CD1c-positive myeloid dendritic cell (primary cell): ENCODE measurements around the gene SPINT3.

ENCODE experiments used
- DNase-seq: peaks from one replicate; pipeline ENCODE4 v3.0.0-alpha.2; 2016; ENCODE audit errors: extremely low spot score

The SPINT3 gene, protein sequence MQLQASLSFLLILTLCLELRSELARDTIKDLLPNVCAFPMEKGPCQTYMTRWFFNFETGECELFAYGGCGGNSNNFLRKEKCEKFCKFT

GRCh38 chr20:45515147-45515913, at the start of gene SPINT3:
SPINT3 (minus strand) TSS chr20:45515622; CDS start chr20:45515608, 14 bp downstream.
- no peak for DNase-seq

DNA sequence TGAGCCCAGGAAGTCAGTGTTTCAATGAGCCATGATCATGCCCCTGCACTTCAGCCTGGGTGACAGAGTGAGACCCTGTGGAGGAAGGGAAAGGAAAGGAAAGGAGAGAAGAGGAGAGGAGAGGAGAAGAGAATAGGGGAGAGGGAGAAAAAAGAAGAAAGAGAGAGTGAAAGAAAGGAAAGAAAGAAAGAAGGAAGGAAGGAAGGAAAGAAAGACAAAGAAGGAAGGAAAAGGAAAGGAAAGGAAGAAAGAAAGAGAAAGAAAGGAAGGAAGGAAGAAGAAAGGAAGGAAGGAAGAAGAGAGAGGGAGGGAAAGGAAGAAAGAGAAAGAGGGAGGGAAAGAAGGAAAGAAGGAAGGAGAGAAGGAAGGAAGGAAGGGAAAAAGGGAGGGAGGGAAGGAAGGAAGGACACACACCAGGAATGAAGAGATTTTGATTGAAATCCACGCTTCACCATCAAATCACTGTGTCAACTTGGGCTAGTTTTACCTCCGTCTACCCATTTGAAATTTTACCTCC, 49.4 kb upstream of the SPINT3 start:
- no peak for DNase-seq

DNA sequence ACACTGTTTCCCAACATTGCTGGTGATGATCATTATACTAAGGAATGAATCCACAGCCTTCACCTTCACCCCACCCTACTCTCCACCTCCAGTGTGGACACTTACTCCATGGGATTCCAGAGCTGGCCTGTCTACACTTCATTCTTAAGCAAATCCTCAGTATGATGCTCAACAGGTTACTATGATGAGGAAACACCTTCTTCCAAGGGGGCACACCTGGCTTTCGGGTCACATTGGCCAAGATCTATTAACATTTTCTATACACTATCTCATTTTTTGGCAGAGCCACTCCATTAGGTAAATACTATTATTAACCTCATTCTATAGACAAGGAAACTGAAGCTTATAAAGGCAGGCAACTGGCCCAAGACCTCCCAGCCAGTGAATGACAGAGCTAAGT, 39.8 kb upstream of the SPINT3 start:
- DNase-seq, result no peak

- DNase-seq, result no peak
These were observed 37.0 kb upstream of the SPINT3 start for GRCh38 chr20:45552456-45552855.

GRCh38 chr20:45550765-45551164, 35.3 kb upstream of the SPINT3 start:
- no peak for DNase-seq

GRCh38 chr20:45548410-45548809, 33.0 kb upstream of the SPINT3 start:
- DNase-seq, result no peak

- no peak for DNase-seq
These were observed 31.9 kb upstream of the SPINT3 start, which contains the start of gene EPPIN for GRCh38 chr20:45547206-45547770. EPPIN (minus strand) TSS chr20:45547401; CDS start chr20:45547357, 44 bp downstream.

DNA sequence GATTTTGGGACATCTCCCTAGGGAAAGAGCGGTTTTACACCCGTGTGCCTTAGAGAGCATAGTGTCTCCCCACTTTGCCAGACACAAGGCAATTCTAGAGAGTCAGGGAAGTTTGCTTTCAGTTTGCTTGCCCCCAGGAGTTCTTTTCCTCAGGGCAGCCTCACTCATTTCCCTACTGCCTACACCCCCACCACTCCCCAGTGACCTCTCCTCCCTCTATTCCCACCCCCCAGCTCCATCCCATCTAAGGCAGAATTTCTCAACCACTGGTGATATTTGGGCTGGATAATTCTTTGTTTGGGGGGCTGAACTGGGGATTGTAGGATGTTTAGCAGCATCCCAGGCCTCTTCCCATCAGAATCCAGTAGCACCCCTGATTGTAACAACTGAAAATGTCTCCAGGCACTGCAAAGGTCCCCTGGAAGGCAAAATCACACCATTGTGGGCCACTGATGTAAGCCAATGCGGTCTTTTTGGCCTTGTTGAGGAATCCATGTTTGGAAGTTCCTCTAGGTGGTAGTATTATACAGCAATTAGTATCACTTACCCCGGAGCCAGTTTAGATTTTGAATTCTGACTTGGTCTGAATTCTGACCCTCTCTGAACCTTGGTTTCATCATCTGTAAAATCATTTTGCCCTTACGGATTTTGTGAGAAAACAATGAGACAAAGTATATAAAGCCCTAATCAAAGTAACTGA, 30.5 kb upstream of the SPINT3 start:
- peak; percentile 4 for DNase-seq

- no peak for DNase-seq
These were observed 29.9 kb upstream of the SPINT3 start for GRCh38 chr20:45545351-45545750.

GRCh38 chr20:45539382-45539781, 24.0 kb upstream of the SPINT3 start, which contains the start of gene WFDC6:
WFDC6 (minus strand) TSS chr20:45539482; CDS start chr20:45539407, 75 bp downstream.
- no peak for DNase-seq

DNA sequence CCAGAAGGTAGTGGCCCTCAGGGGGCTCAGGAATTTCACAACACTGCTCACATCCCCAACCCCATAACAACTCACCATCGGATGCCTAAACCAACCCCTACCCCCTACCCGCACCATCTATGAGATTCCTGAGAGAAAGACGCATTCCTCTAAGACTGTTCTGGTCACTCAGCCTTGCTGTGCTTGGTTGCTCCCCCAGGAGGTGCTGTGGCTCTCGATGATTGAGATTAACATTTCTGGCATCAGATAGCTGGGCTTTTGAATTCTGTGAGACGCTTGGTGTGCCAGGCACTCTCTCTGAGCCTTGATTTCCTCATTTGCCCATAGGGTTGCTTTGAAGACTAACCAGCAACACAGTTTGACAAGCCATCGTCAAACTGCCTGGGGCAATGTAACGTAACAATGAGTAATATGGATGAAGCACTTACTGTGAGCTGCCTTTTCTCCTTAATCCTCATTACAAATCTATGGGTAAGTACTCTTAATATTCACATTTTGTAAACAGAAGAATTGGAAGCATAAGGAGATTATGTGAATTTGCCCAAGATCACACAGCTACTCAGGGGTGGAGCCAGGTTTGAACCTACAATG, 22.9 kb upstream of the SPINT3 start:
- no peak for DNase-seq

DNA sequence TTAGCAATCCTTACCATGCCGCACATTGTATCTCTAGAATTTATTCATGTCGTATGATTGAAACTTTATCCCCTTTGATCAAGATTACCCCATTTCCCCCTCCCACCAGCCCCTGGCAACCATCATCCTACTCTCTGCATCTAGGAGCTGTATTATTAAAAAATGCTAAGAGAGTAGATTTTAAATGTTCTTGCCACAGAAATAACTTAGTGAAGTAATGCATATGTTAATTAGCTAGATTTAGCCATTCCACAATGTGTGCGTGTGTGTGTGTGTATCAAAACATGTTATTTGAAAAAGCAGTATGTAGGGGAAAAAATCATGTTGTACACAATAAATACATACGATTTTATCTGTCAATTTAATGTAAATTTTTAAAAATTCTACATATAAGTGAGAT, 11.9 kb upstream of the SPINT3 start:
- no peak for DNase-seq

- DNase-seq, result no peak
These were observed 8.4 kb upstream of the SPINT3 start for GRCh38 chr20:45523821-45524220.

- DNase-seq, result no peak
These were observed 2.9 kb upstream of the SPINT3 start for GRCh38 chr20:45518282-45518681.

GRCh38 chr20:45510242-45510862, 5.1 kb downstream of the SPINT3 start:
- DNase-seq, result no peak

DNA sequence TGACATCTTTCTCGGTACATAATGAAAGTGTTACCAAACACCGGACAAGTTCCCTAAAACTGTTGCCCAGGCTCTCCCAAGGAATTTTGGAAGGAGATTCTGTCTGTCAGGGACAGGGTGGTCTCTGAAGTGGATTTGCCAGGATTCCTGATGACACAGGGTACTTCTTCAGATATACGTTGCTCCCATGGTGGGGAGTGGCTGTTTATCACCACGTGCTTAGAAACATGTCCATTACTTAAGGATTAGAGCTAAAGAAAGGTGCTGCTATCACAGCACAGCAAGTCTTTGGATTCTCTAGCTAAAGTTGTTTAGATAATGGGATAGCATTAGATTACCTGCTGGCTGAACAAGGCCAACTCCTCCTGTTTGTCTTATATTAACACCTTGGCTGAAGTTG, 6.3 kb downstream of the SPINT3 start:
- no peak for DNase-seq

DNA sequence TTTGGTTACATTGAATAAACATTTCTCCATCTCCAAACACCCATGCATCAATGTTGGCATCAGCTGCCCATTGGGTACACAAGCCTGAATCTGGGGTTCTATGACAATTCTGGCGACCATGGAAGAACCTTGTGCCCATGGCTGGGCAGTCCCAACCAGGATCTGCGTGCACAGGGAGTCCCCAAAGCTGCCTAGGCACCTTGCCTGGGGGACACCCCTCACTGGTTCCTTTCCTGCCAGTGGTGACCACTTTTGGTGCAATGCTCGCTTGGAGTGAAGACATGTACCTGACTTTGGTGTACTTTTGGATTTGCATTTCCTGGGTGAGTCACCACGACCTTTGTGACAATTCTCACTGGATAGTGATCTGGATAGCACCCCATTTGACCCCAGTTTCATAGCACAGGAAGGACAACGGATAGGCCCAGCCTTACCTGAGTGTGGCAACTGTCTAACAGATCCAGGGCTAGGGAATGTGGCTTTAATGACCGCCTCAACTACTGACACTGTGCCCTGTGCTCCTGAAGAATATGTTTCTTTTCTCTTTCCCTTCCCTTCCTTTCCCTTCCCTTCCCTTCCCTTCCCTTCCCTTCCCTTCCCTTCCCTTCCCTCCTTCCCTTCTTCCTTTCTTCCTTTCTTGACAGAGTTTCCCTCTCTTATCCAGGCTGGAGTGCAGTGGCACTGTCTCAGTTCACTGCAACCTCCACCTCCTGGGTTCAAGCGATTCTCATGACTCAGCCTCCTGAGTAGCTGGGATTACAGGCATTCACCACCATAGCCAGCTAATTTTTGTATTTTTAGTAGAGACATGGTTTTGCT, 7.1 kb downstream of the SPINT3 start:
- DNase-seq, result no peak

- no peak for DNase-seq
These were observed 8.2 kb downstream of the SPINT3 start for GRCh38 chr20:45507011-45507820.

- DNase-seq, result no peak
These were observed 9.0 kb downstream of the SPINT3 start for GRCh38 chr20:45506398-45506797.

DNA sequence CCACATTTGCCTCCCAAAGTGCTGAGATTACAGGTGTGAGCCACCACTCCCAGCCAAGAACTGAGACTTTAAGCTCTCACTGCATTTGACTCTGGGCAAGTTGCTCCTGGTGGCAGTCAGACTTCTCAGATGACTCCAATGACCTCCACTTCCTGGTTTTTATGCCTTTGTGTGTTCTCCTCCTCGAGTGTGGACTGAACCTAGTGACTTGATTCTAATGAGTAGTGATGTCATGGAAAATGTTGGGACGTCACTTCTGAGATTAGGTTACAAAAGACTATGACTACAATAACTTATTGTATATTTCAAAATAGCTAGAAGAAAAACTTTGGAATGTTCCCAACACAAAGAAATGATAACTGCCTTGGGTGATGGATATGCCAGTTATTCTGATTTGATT, 12.0 kb downstream of the SPINT3 start:
- DNase-seq, result no peak
